CD4-positive, CD25-positive, alpha-beta regulatory T cell (primary cell): ENCODE results near the gene ITIH5. TPM values are rescaled to one million over a fixed set of nuclear protein-coding genes. Genes with fewer than 3 reads are reported as not detected.

Experiments used
- ATAC-seq, 2 donors: fragments of 150-1000 bp; cut with Tn5 transposase; one replicate each; pipeline ENCODE4 v1.10.0; 2021; ENCODE audit warnings: low read depth in 2 of 2, moderate number of reproducible peaks in 2 of 2, moderate library complexity in 1 of 2
- DNase-seq, 3 donors: peaks; one replicate each; pipeline versions ENCODE4 v3.0.0 to v3.0.0-alpha.2; 2012 to 2022; ENCODE audit warnings: mixed read lengths in 1 of 3
- H3K27ac ChIP-seq: one replicate; pipeline ENCODE4 v1.7.0; 2013; ENCODE audit warnings: mild to moderate bottlenecking, low read length; ENCODE audit not compliant: insufficient read depth, poor library complexity, severe bottlenecking
- H3K27me3 ChIP-seq: one replicate; pipeline ENCODE4 v1.7.0; 2013; ENCODE audit warnings: low read length; ENCODE audit not compliant: control insufficient read depth, insufficient read depth
- H3K36me3 ChIP-seq: one replicate; pipeline ENCODE4 v1.7.0; 2013; ENCODE audit warnings: mild to moderate bottlenecking, low read length, moderate library complexity; ENCODE audit not compliant: control insufficient read depth, insufficient read depth
- H3K4me1 ChIP-seq: 2 replicates; pipeline ENCODE4 v1.7.0; 2013; ENCODE audit warnings: mild to moderate bottlenecking, low read length; ENCODE audit not compliant: insufficient read depth, control insufficient read depth, poor library complexity, severe bottlenecking
- H3K4me3 ChIP-seq: one replicate; pipeline ENCODE4 v1.7.0; 2013; ENCODE audit warnings: low read depth, mild to moderate bottlenecking, low read length, moderate library complexity
- H3K9me3 ChIP-seq, 2 experiments: 1 replicate in 1 of 2; 2 replicates in 1 of 2; pipeline ENCODE4 v1.7.0; 2013; ENCODE audit warnings: low read length in 2 of 2, mild to moderate bottlenecking in 1 of 2, moderate library complexity in 1 of 2; ENCODE audit not compliant: control insufficient read depth in 2 of 2
- H3K27ac Mint-ChIP-seq, 3 donors: one replicate each; pipeline ENCODE4 v1.8.0; 2020 to 2022; ENCODE audit warnings: mild to moderate bottlenecking in 3 of 3, mixed read lengths in 3 of 3, moderate library complexity in 2 of 3
- H3K27me3 Mint-ChIP-seq: one replicate; pipeline ENCODE4 v1.8.0; 2022; ENCODE audit warnings: mild to moderate bottlenecking, mixed read lengths
- H3K36me3 Mint-ChIP-seq: one replicate; pipeline ENCODE4 v1.8.0; 2020; ENCODE audit warnings: mixed read lengths
- H3K4me1 Mint-ChIP-seq, 4 donors: one replicate each; pipeline ENCODE4 v1.8.0; 2020 to 2022; ENCODE audit warnings: mixed read lengths in 4 of 4, mild to moderate bottlenecking in 1 of 4
- H3K4me3 Mint-ChIP-seq, 4 donors: one replicate each; pipeline ENCODE4 v1.8.0; 2020 to 2022; ENCODE audit warnings: mild to moderate bottlenecking in 4 of 4, mixed read lengths in 4 of 4, moderate library complexity in 3 of 4
- H3K9me3 Mint-ChIP-seq, 7 donors: one replicate each; pipeline ENCODE4 v1.8.0; 2020 to 2022; ENCODE audit warnings: mixed read lengths in 7 of 7, mild to moderate bottlenecking in 3 of 7, moderate library complexity in 2 of 7
- polyA plus RNA-seq, 4 donors: library from polyadenylated mRNA; unstranded; fragments of 300-500 nt; fragmentation: Illumina TruSeq; gene quantifications; one replicate each; pipeline ENCODE4 v1.2.3, GENCODE V29; 2021
- total RNA-seq: library from RNA; stranded (reverse); gene quantifications from one replicate; pipeline ENCODE4 v1.2.3, GENCODE V29; 2022

ITIH5 gene
- total and polyA plus RNA-seq, 5 donors from 2014 or later: not detected

- H3K4me3 Mint-ChIP-seq: no peak overlapping the region
- no peak for DNase-seq
- H3K4me3 ChIP-seq: no peak overlapping the region
- H3K36me3 Mint-ChIP-seq: no peaks in the 10 kb centered on the region
- H3K27ac Mint-ChIP-seq: no peak overlapping the region
- no peak for ATAC-seq
- H3K27me3 ChIP-seq: no peaks in the 10 kb centered on the region
- H3K9me3 ChIP-seq: no peaks in the 10 kb centered on the region
- no peaks in the 10 kb centered on the region for H3K36me3 ChIP-seq
- no peaks in the 10 kb centered on the region for H3K4me1 ChIP-seq
- no peak overlapping the region for H3K27ac ChIP-seq
- peaks cover 0 to 2% (median 0%) of the 10 kb centered on the region in 7 donors for H3K9me3 Mint-ChIP-seq
- peaks cover 0 to 8% (median 2%) of the 10 kb centered on the region in 4 donors for H3K4me1 Mint-ChIP-seq
- H3K27me3 Mint-ChIP-seq: peaks cover 9% of the 10 kb centered on the region
Observed at GRCh38 chr10:7589748-7590147, 77.0 kb downstream of the ITIH5 start.

DNA sequence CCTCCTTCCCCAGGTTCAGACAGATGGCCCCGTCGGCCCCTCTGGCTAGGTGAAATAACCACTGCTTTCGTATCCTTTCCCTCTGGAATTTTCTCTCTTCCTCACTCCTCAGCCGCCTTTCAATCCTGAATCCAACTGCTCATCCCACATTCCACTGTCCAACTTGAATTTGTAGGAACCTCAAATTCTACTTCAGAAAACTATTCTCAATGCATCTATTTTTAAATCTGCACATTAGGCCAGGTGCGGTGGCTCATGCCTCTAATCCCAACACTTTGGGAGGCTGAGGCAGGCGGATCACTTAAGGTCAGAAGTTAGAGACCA, 78.9 kb downstream of the ITIH5 start:
- peaks cover 0 to 2% (median 0%) of the 10 kb centered on the region in 7 donors for H3K9me3 Mint-ChIP-seq
- no peak overlapping the region for H3K27ac ChIP-seq
- no peaks in the 10 kb centered on the region for H3K36me3 Mint-ChIP-seq
- no peaks in the 10 kb centered on the region for H3K36me3 ChIP-seq
- H3K27me3 ChIP-seq: no peaks in the 10 kb centered on the region
- H3K4me1 Mint-ChIP-seq: peaks cover 0 to 9% (median 2%) of the 10 kb centered on the region in 4 donors
- DNase-seq (no peak), ATAC-seq (no peak)
- no peak overlapping the region for H3K4me3 ChIP-seq
- no peak overlapping the region for H3K4me3 Mint-ChIP-seq
- no peaks in the 10 kb centered on the region for H3K4me1 ChIP-seq
- no peaks in the 10 kb centered on the region for H3K9me3 ChIP-seq
- peaks cover 5% of the 10 kb centered on the region for H3K27me3 Mint-ChIP-seq
- no peak overlapping the region for H3K27ac Mint-ChIP-seq

- Histone ChIP-seq H3K4me3 (no peak overlapping the region), H3K9me3 (no peaks in the 10 kb centered on the region), H3K27me3 (no peaks in the 10 kb centered on the region), H3K27ac (no peak overlapping the region), H3K4me1 (no peaks in the 10 kb centered on the region), H3K36me3 (no peaks in the 10 kb centered on the region)
- DNase-seq: no peak
- Mint-ChIP-seq H3K27ac (no peak overlapping the region), H3K4me3 (no peak overlapping the region), H3K36me3 (no peaks in the 10 kb centered on the region), H3K4me1 (peaks cover 0 to 9% (median 2%) of the 10 kb centered on the region in 4 donors), H3K27me3 (peaks cover 5% of the 10 kb centered on the region), H3K9me3 (peaks cover 0 to 2% (median 0%) of the 10 kb centered on the region in 7 donors)
- no peak for ATAC-seq
Observed at GRCh38 chr10:7587168-7587864, 79.5 kb downstream of the ITIH5 start.

DNA sequence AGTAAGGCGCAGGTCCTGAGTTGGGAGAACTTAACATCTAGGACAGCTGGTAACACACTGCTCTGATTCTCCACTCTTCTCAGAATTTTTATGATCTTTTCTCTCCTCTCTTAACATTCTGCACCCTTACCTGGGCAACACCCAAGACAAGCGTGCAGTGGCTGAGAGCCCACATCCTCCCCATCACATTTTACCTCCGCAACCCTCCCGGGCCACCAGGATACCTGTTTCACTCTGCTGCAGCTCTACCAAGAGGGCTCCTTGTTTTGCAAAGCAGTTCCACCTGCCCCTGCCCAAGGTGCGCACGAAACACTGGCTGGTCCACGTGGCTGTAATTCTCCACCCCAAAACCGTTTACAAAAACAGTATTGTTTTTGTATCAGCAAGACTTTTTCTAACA, 81.5 kb downstream of the ITIH5 start:
- Mint-ChIP-seq H3K36me3 (no peaks in the 10 kb centered on the region), H3K4me3 (no peak overlapping the region), H3K4me1 (peaks cover 0 to 9% (median 2%) of the 10 kb centered on the region in 4 donors), H3K9me3 (peaks cover 0 to 3% (median 0%) of the 10 kb centered on the region in 7 donors), H3K27me3 (peaks cover 5% of the 10 kb centered on the region), H3K27ac (peak overlapping the region in 1 of 3 donors; percentile 57)
- Histone ChIP-seq H3K27me3 (no peaks in the 10 kb centered on the region), H3K9me3 (no peaks in the 10 kb centered on the region), H3K4me1 (no peaks in the 10 kb centered on the region), H3K4me3 (no peak overlapping the region), H3K36me3 (no peaks in the 10 kb centered on the region), H3K27ac (no peak overlapping the region)
- peak in 1 of 2 donors; percentile 52 for ATAC-seq
- peak in 2 of 3 donors; percentile 7 to 36 for DNase-seq

DNA sequence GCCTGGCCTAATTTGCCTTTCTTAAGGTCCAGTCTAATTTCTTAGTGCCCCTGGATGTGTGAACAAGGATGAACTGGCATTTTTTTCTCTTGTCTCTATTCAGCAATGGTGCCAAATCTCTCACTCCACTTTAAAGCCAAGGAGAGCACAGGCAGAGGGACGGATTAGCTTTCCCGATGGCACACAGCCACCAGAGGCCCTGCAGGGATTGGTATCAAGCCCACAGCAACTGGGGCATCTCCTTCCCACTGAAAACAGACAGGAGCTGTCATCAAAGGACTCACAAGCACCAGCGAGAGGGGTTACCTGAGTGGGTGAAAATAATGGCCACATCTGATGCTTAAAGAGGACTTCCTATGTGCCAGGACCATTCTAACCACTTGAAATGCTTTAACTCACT, 83.1 kb downstream of the ITIH5 start:
- no peak for DNase-seq
- no peak for ATAC-seq
- Histone ChIP-seq H3K4me1 (no peaks in the 10 kb centered on the region), H3K9me3 (no peaks in the 10 kb centered on the region), H3K36me3 (no peaks in the 10 kb centered on the region), H3K27me3 (no peaks in the 10 kb centered on the region), H3K4me3 (no peak overlapping the region), H3K27ac (no peak overlapping the region)
- no peak overlapping the region for H3K4me3 Mint-ChIP-seq
- H3K36me3 Mint-ChIP-seq: no peaks in the 10 kb centered on the region
- H3K4me1 Mint-ChIP-seq: peaks cover 0 to 9% (median 2%) of the 10 kb centered on the region in 4 donors
- H3K9me3 Mint-ChIP-seq: peaks cover 0 to 2% (median 0%) of the 10 kb centered on the region in 7 donors
- peaks cover 5% of the 10 kb centered on the region for H3K27me3 Mint-ChIP-seq
- H3K27ac Mint-ChIP-seq: no peak overlapping the region

DNA sequence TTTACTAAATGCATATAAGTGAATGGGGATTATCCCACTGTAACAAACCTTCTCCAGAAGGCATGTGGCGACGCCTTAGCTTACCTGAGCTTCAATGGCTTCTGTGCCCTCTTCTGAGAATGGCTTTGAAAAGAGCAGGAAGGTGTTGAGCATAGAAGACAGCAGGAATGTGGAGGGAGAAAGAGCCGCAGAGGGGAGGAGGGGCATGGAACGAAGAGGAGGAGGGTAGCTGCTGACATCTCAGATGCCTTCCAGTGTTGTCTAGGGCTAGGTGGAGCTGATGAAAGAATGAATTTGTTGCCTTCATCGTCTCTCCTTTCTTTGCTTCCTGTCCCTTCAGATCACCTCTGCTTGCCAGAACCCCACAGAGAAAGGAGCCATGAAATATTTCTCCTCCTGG, 86.2 kb downstream of the ITIH5 start:
- peaks cover 0 to 8% (median 0%) of the 10 kb centered on the region in 4 donors for H3K4me1 Mint-ChIP-seq
- no peaks in the 10 kb centered on the region for H3K27me3 Mint-ChIP-seq
- no peaks in the 10 kb centered on the region for H3K36me3 Mint-ChIP-seq
- ATAC-seq (no peak), DNase-seq (no peak)
- Histone ChIP-seq H3K9me3 (no peaks in the 10 kb centered on the region), H3K27ac (no peak overlapping the region), H3K36me3 (no peaks in the 10 kb centered on the region), H3K27me3 (no peaks in the 10 kb centered on the region), H3K4me3 (no peak overlapping the region), H3K4me1 (no peaks in the 10 kb centered on the region)
- H3K4me3 Mint-ChIP-seq: no peak overlapping the region
- peak overlapping the region in 1 of 3 donors; percentile 69 for H3K27ac Mint-ChIP-seq
- peaks cover 0 to 2% (median 0%) of the 10 kb centered on the region in 7 donors for H3K9me3 Mint-ChIP-seq

DNA sequence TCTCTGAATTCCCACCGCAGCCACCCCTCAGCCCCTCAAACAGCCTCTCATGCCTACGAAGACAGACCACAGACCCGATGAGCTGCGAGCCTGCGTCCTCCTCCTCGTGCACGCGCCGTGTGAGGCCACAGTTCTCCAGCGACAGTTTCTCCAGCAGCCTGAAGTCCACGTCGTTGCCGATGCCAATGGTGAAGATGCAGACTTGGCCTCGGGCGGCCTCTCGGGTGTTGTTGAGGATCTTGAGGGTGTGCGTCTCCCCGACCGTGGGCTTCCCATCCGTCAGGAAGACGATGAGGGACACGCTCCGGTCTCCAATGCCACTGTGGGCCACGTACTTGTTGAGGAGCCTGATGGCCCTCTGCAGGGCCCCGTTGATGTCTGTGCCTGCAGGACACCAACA, 87.1 kb downstream of the ITIH5 start:
- Histone ChIP-seq H3K4me3 (no peak overlapping the region), H3K27ac (no peak overlapping the region), H3K36me3 (no peaks in the 10 kb centered on the region), H3K4me1 (no peaks in the 10 kb centered on the region), H3K9me3 (no peaks in the 10 kb centered on the region), H3K27me3 (no peaks in the 10 kb centered on the region)
- no peak for DNase-seq
- no peak overlapping the region for H3K27ac Mint-ChIP-seq
- H3K4me3 Mint-ChIP-seq: no peak overlapping the region
- no peaks in the 10 kb centered on the region for H3K36me3 Mint-ChIP-seq
- peaks cover 0 to 2% (median 0%) of the 10 kb centered on the region in 7 donors for H3K9me3 Mint-ChIP-seq
- H3K27me3 Mint-ChIP-seq: no peaks in the 10 kb centered on the region
- no peak for ATAC-seq
- peaks cover 0 to under 1% (median 0%) of the 10 kb centered on the region in 4 donors for H3K4me1 Mint-ChIP-seq

DNA sequence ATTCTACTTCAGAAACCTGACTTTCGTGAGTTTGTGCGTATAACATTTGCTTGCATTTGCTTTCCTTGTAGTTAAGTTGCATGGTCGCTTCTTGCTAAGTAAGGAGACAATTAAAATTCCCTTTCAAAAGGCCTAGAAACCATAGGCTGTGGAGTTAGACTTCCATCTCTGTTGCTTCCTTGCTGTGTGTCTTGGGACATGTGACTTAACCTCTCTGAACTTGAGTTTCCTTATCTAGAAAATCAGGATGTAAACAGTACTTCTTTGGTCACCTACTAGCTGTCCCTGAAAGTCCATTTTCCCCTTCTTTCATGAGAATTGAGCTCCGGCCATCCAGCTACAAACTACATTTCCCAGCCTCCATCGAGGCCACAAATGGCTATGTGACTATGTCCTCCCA, 89.2 kb downstream of the ITIH5 start:
- Histone ChIP-seq H3K9me3 (no peaks in the 10 kb centered on the region), H3K4me3 (no peak overlapping the region), H3K27ac (no peak overlapping the region), H3K4me1 (no peaks in the 10 kb centered on the region), H3K36me3 (no peaks in the 10 kb centered on the region), H3K27me3 (no peaks in the 10 kb centered on the region)
- Mint-ChIP-seq H3K27me3 (no peaks in the 10 kb centered on the region), H3K27ac (no peak overlapping the region), H3K4me3 (no peak overlapping the region), H3K9me3 (peaks cover 0 to 2% (median 0%) of the 10 kb centered on the region in 7 donors), H3K4me1 (no peaks in the 10 kb centered on the region), H3K36me3 (no peaks in the 10 kb centered on the region)
- ATAC-seq: no peak
- no peak for DNase-seq
